GM23248 (cell line): ENCODE data around the gene KCNH2. TPM values are rescaled to one million over a fixed set of nuclear protein-coding genes. Genes with fewer than 3 reads are reported as not detected.
A peak's percentile ranks its signal among the peaks of the same experiment; 100 is the strongest.

Source experiments
- DNase-seq: peaks from one replicate; pipeline ENCODE4 v3.0.0-alpha.2; 2015
- H2AFZ ChIP-seq: fragments of 200-600 bp; sonication (generic); 2 replicates; pipeline ENCODE4 v1.6.1; 2016; ENCODE audit warnings: antibody characterized with exemption
- H3F3A ChIP-seq: fragments of 200-600 bp; sonication (generic); 2 replicates; pipeline ENCODE4 v1.6.1; 2016; ENCODE audit warnings: mild to moderate bottlenecking, antibody characterized with exemption, mixed run types; ENCODE audit not compliant: insufficient read depth
- H3K27ac ChIP-seq: fragments of 200-600 bp; sonication (generic); 2 replicates; pipeline ENCODE4 v1.5.1; 2016; ENCODE audit warnings: mild to moderate bottlenecking
- H3K27me3 ChIP-seq: fragments of 200-600 bp; sonication (generic); replicated peaks from 2 replicates; pipeline ENCODE4 v1.6.1; 2016; ENCODE audit warnings: mild to moderate bottlenecking; ENCODE audit not compliant: insufficient read depth
- H3K36me3 ChIP-seq: fragments of 200-600 bp; sonication (generic); 2 replicates; pipeline ENCODE4 v1.6.1; 2016; ENCODE audit warnings: low read depth, mild to moderate bottlenecking
- H3K4me1 ChIP-seq: fragments of 200-600 bp; sonication (generic); 2 replicates; pipeline ENCODE4 v1.6.1; 2016; ENCODE audit warnings: mild to moderate bottlenecking; ENCODE audit not compliant: insufficient read depth
- H3K4me2 ChIP-seq: fragments of 200-600 bp; sonication (generic); one replicate; pipeline ENCODE4 v1.6.1; 2016; ENCODE audit warnings: mild to moderate bottlenecking; ENCODE audit not compliant: unreplicated experiment
- H3K4me3 ChIP-seq: fragments of 200-600 bp; sonication (generic); 2 replicates; pipeline ENCODE4 v1.5.1; 2016; ENCODE audit warnings: mild to moderate bottlenecking
- H3K79me2 ChIP-seq: fragments of 200-600 bp; sonication (generic); 2 replicates; pipeline ENCODE4 v1.6.1; 2016; ENCODE audit warnings: mild to moderate bottlenecking; ENCODE audit not compliant: insufficient read depth
- H3K9ac ChIP-seq: fragments of 200-600 bp; sonication (generic); 2 replicates; pipeline ENCODE4 v1.6.1; 2016; ENCODE audit warnings: mild to moderate bottlenecking
- H3K9me2 ChIP-seq: fragments of 200-600 bp; sonication (generic); 2 replicates; pipeline ENCODE4 v1.6.1; 2016; ENCODE audit warnings: mixed run types, mild to moderate bottlenecking, moderate library complexity; ENCODE audit not compliant: insufficient read depth
- H3K9me3 ChIP-seq: fragments of 200-600 bp; sonication (generic); one replicate; pipeline ENCODE4 v1.6.1; 2017; ENCODE audit warnings: low read depth
- H4K20me1 ChIP-seq: fragments of 200-600 bp; sonication (generic); 2 replicates; pipeline ENCODE4 v1.6.0; 2016; ENCODE audit not compliant: insufficient read depth
- EZH2 ChIP-seq: fragments of 200-600 bp; sonication (generic); IDR thresholded peaks from 2 replicates; pipeline ENCODE4 v1.6.1; 2018; ENCODE audit warnings: antibody characterized with exemption, mild to moderate bottlenecking; ENCODE audit not compliant: insufficient read depth, poor library complexity, severe bottlenecking
- EZH2phosphoT487 ChIP-seq: fragments of 200-600 bp; sonication (generic); IDR thresholded peaks from 2 replicates; pipeline ENCODE4 v1.6.1; 2018; ENCODE audit warnings: antibody characterized with exemption, moderate library complexity, mild to moderate bottlenecking, low read depth; ENCODE audit not compliant: insufficient read depth
- WGBS, 2 experiments: methylation state at CpG; one replicate each; pipeline ENCODE4 v1.1.6; 2015 to 2017; ENCODE audit warnings: low lambda C conversion rate in 2 of 2, low coverage in 1 of 2; ENCODE audit errors: missing lambda C conversion rate in 2 of 2; 5-methylcytosine and 5-hydroxymethylcytosine counted together
- in situ Hi-C: fragments of 300-500 bp; cut with MboI; formaldehyde crosslinking; loops from 2 replicates; pipeline ENCODE4 v1.15.0; 2020
- polyA plus RNA-seq: library from polyadenylated mRNA; unstranded; fragments of >200 nt; fragmentation: Nextera tagmentation; extraction: Ambion mirVana; gene quantifications from 2 replicates; pipeline ENCODE4 v1.2.1, GENCODE V29; 2016
- total RNA-seq: library from RNA; depleted of rRNA; stranded (reverse); fragments of >200 nt; shearing (Covaris generic); gene quantifications from 2 replicates; pipeline ENCODE4 v1.2.3, GENCODE V29; 2014

Gene KCNH2
- total and polyA plus RNA-seq, 2 experiments from 2014 or later, result not detected

DNA sequence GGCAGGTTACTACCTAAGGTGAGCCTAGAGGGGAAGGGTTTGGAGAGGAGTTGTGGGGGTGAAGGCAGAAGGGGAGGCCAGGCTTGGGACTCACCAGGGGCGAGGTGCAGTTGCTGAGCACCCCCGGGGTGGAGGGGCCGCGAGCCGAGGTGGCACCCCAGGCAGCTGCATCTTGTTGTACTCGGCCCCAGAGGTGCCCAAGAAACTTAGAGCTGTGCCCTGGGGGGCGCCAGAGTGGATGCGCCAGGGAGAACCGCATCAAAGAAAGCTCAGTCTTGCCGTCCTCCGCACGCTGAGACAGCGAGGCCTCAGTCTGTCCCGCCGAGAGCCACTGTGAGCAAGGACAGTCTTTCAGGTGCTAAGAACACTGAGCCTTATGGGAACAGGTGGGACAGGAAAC, 38.8 kb upstream of the KCNH2 start:
- H3K27ac ChIP-seq, result no peak overlapping the region
- H3F3A ChIP-seq, result no peaks in the 10 kb centered on the region
- TF ChIP-seq EZH2, result no peak
- TF ChIP-seq EZH2phosphoT487, result no peak
- no peaks in the 10 kb centered on the region for H3K79me2 ChIP-seq
- H3K4me1 ChIP-seq, result no peaks in the 10 kb centered on the region
- no peak overlapping the region for H3K9ac ChIP-seq
- H3K27me3 ChIP-seq, result peaks cover 19% of the 10 kb centered on the region
- WGBS, 2 experiments, result 81 to 82% methylated on average over 12 to 15 of the region's 15 CpGs
- no peaks in the 10 kb centered on the region for H3K9me2 ChIP-seq
- no peak overlapping the region for H3K4me2 ChIP-seq
- in situ Hi-C loops, result no loop called here
- no peak for DNase-seq
- H3K36me3 ChIP-seq, result no peaks in the 10 kb centered on the region
- H2AFZ ChIP-seq, result no peak overlapping the region
- no peaks in the 10 kb centered on the region for H4K20me1 ChIP-seq
- H3K9me3 ChIP-seq, result no peaks in the 10 kb centered on the region
- H3K4me3 ChIP-seq, result no peak overlapping the region

GRCh38 chr7:151016505-151016904, 38.4 kb upstream of the KCNH2 start:
- no peak for DNase-seq
- Histone ChIP-seq H3K9ac (no peak overlapping the region), H3K27me3 (peaks cover 19% of the 10 kb centered on the region), H3K4me2 (no peak overlapping the region), H3K9me2 (no peaks in the 10 kb centered on the region), H3K4me1 (no peaks in the 10 kb centered on the region), H4K20me1 (no peaks in the 10 kb centered on the region), H3K36me3 (no peaks in the 10 kb centered on the region), H3K9me3 (no peaks in the 10 kb centered on the region), H3K4me3 (no peak overlapping the region), H3F3A (no peaks in the 10 kb centered on the region), H2AFZ (no peak overlapping the region), H3K79me2 (no peaks in the 10 kb centered on the region), H3K27ac (no peak overlapping the region)
- 85 to 93% methylated on average over 5 to 8 of the region's 8 CpGs for WGBS, 2 experiments
- TF ChIP-seq EZH2 (no peak), EZH2phosphoT487 (no peak)
- in situ Hi-C loops, result no loop called here

DNA sequence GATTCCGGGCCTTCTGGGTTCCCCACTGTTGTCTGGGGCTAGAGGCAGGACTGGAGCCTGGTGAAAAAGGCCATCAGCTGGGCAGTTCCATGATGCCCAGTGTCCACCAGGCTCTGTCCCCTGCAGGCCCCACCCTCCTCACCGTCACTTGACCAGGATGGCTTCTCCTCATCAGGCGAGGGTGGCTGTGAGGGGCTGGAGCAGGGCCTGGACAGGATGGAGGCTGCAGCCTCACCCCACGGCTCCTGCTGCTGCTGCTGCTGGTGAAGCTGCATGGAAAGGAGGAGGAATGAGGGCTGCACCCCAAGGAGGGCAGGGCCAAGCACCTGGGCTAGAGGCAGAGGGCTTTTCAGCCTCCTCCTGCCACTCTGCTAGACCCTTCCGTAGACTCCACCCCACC, 37.8 kb upstream of the KCNH2 start:
- Histone ChIP-seq H3K4me1 (no peaks in the 10 kb centered on the region), H3K9me2 (no peaks in the 10 kb centered on the region), H3K9ac (no peak overlapping the region), H4K20me1 (no peaks in the 10 kb centered on the region), H3K79me2 (no peaks in the 10 kb centered on the region), H3K27me3 (peaks cover 19% of the 10 kb centered on the region), H3K36me3 (no peaks in the 10 kb centered on the region), H3K9me3 (no peaks in the 10 kb centered on the region), H3K4me2 (no peak overlapping the region), H3K4me3 (no peak overlapping the region), H2AFZ (no peak overlapping the region), H3F3A (no peaks in the 10 kb centered on the region), H3K27ac (no peak overlapping the region)
- 75 to 78% methylated on average over 5 of the region's 5 CpGs for WGBS, 2 experiments
- no peak for DNase-seq
- TF ChIP-seq EZH2phosphoT487 (no peak), EZH2 (no peak)
- in situ Hi-C loops, result no loop called here

- Histone ChIP-seq H2AFZ (no peak overlapping the region), H4K20me1 (no peaks in the 10 kb centered on the region), H3K36me3 (no peaks in the 10 kb centered on the region), H3K4me1 (no peaks in the 10 kb centered on the region), H3K4me2 (no peak overlapping the region), H3K9me2 (no peaks in the 10 kb centered on the region), H3K9ac (no peak overlapping the region), H3K27me3 (peaks cover 9% of the 10 kb centered on the region), H3K4me3 (no peak overlapping the region), H3K27ac (no peak overlapping the region), H3K79me2 (no peaks in the 10 kb centered on the region), H3F3A (no peaks in the 10 kb centered on the region), H3K9me3 (no peaks in the 10 kb centered on the region)
- in situ Hi-C loops, result no loop called here
- 61 to 66% methylated on average over 8 of the region's 8 CpGs for WGBS, 2 experiments
- peak; percentile 64 for DNase-seq
- TF ChIP-seq EZH2phosphoT487, result no peak
- no peak for TF ChIP-seq EZH2
Observed at GRCh38 chr7:151014950-151015349, 36.8 kb upstream of the KCNH2 start.
